Fibroblast of lung (primary cell): ENCODE results near the gene SRP19. TPM values are rescaled to one million over a fixed set of nuclear protein-coding genes. Genes with fewer than 3 reads are reported as not detected.

ENCODE experiments used
- DNase-seq, 2 donors: peaks; one replicate each; pipeline versions ENCODE4 v3.0.0 to v3.0.0-alpha.2; 2010; ENCODE audit warnings: low read depth in 2 of 2
- H2AFZ ChIP-seq: 2 replicates; pipeline ENCODE4 v1.5.1; 2012; ENCODE audit warnings: low read length, control low read depth, inconsistent platforms
- H3K27ac ChIP-seq: 2 replicates; pipeline ENCODE4 v1.5.1; 2011; ENCODE audit warnings: low read length, control low read depth; ENCODE audit not compliant: insufficient read depth
- H3K27me3 ChIP-seq: 2 replicates; pipeline ENCODE4 v1.5.1; 2011; ENCODE audit warnings: mild to moderate bottlenecking, low read length; ENCODE audit not compliant: control insufficient read depth, insufficient read depth
- H3K36me3 ChIP-seq: 2 replicates; pipeline ENCODE4 v1.5.1; 2011; ENCODE audit warnings: low read length; ENCODE audit not compliant: control insufficient read depth, insufficient read depth
- H3K4me1 ChIP-seq: 2 replicates; pipeline ENCODE4 v1.5.1; 2011; ENCODE audit warnings: low read length; ENCODE audit not compliant: control insufficient read depth, insufficient read depth; ENCODE audit errors: extremely low read depth
- H3K4me2 ChIP-seq: 2 replicates; pipeline ENCODE4 v1.5.1; 2011; ENCODE audit warnings: low read length, control low read depth; ENCODE audit not compliant: insufficient read depth; ENCODE audit errors: extremely low read depth
- H3K4me3 ChIP-seq, 4 experiments: fragments of 200-600 bp in 1 of 4; sonication (generic) in 1 of 4; replicated peaks in 1 of 4; 2 replicates each; pipeline ENCODE4 v1.5.1; 2011 to 2016; ENCODE audit warnings: low read length in 4 of 4, low read depth in 3 of 4, mild to moderate bottlenecking in 3 of 4, control low read depth in 2 of 4, inconsistent platforms in 1 of 4, mixed read lengths in 1 of 4; ENCODE audit not compliant: insufficient read depth in 1 of 4; ENCODE audit errors: control extremely low read depth in 1 of 4
- H3K79me2 ChIP-seq: 2 replicates; pipeline ENCODE4 v1.5.1; 2012; ENCODE audit warnings: mild to moderate bottlenecking, low read length, inconsistent platforms; ENCODE audit not compliant: control insufficient read depth, insufficient read depth
- H3K9ac ChIP-seq: 2 replicates; pipeline ENCODE4 v1.5.1; 2011; ENCODE audit warnings: mild to moderate bottlenecking, low read length, control low read depth; ENCODE audit not compliant: insufficient read depth
- H3K9me3 ChIP-seq: 2 replicates; pipeline ENCODE4 v1.5.1; 2012; ENCODE audit warnings: low read depth, low read length; ENCODE audit not compliant: control insufficient read depth, insufficient read depth
- H4K20me1 ChIP-seq: 2 replicates; pipeline ENCODE4 v1.5.1; 2011; ENCODE audit warnings: low read length; ENCODE audit not compliant: control insufficient read depth, insufficient read depth; ENCODE audit errors: extremely low read depth
- CTCF ChIP-seq, 2 donors: IDR thresholded peaks in 1 of 2; conservative IDR thresholded peaks in 1 of 2; 1 replicate in 1 of 2; 2 replicates in 1 of 2; pipeline ENCODE4 v1.5.1; 2011 to 2012; ENCODE audit warnings: low read length in 2 of 2, control low read depth in 1 of 2, inconsistent platforms in 1 of 2, low read depth in 1 of 2, mild to moderate bottlenecking in 1 of 2
- EZH2 ChIP-seq: IDR thresholded peaks from 2 replicates; pipeline ENCODE4 v1.5.1; 2012; ENCODE audit warnings: low read length, control low read depth, mild to moderate bottlenecking; ENCODE audit errors: missing control alignments
- polyA plus RNA-seq, 2 donors: library from polyadenylated mRNA; depleted of rRNA in 1 of 2; stranded (reverse) in 1 of 2; unstranded in 1 of 2; fragments of >200 nt; gene quantifications; 2 replicates each; pipeline ENCODE4 v1.2.1, GENCODE V29; 2011 to 2012; ENCODE audit warnings: missing spikeins in 1 of 2
- total RNA-seq: library from RNA; depleted of rRNA; stranded (reverse); fragments of >200 nt; gene quantifications from 2 replicates; pipeline ENCODE4 v1.2.1, GENCODE V29; 2014

SRP19 gene
- total and polyA plus RNA-seq, 2 donors (not counting 1 experiment from before 2014, with no cell fraction given), result 58.5 to 118 TPM

GRCh38 chr5:112917453-112917995, 56.4 kb downstream of the SRP19 start:
- H4K20me1 ChIP-seq, result no peaks in the 10 kb centered on the region
- H3K36me3 ChIP-seq, result peaks cover 6% of the 10 kb centered on the region
- peaks cover 15% of the 10 kb centered on the region for H3K4me1 ChIP-seq
- H3K9ac ChIP-seq, result no peak overlapping the region
- H3K27ac ChIP-seq, result no peak overlapping the region
- no peaks in the 10 kb centered on the region for H3K9me3 ChIP-seq
- H2AFZ ChIP-seq, result no peak overlapping the region
- peak; percentile 17 to 21 for DNase-seq
- no peaks in the 10 kb centered on the region for H3K27me3 ChIP-seq
- no peak overlapping the region for H3K4me3 ChIP-seq
- TF ChIP-seq EZH2, result no peak
- peak in 1 of 2 donors; percentile 21 for TF ChIP-seq CTCF (conservative IDR thresholded peaks at IDR 0.05 in 1 of 2, IDR thresholded peaks at IDR 0.05 in 1 of 2; ENCODE audit: low read depth in 1 of 2, low read length in 2 of 2)
- H3K79me2 ChIP-seq, result peaks cover 37% of the 10 kb centered on the region
- H3K4me2 ChIP-seq, result no peak overlapping the region

- no peak for TF ChIP-seq CTCF (conservative IDR thresholded peaks at IDR 0.05 in 1 of 2, IDR thresholded peaks at IDR 0.05 in 1 of 2; ENCODE audit: low read depth in 1 of 2, low read length in 2 of 2)
- no peak for TF ChIP-seq EZH2
- no peak overlapping the region for H3K4me2 ChIP-seq
- H3K4me3 ChIP-seq, result no peak overlapping the region
- H3K36me3 ChIP-seq, result peaks cover 6% of the 10 kb centered on the region
- no peaks in the 10 kb centered on the region for H4K20me1 ChIP-seq
- H2AFZ ChIP-seq, result no peak overlapping the region
- H3K4me1 ChIP-seq, result peaks cover 18% of the 10 kb centered on the region
- H3K9me3 ChIP-seq, result no peaks in the 10 kb centered on the region
- no peak overlapping the region for H3K9ac ChIP-seq
- no peaks in the 10 kb centered on the region for H3K27me3 ChIP-seq
- DNase-seq, result no peak
- H3K79me2 ChIP-seq, result peaks cover 33% of the 10 kb centered on the region
- H3K27ac ChIP-seq, result no peak overlapping the region
Measured at GRCh38 chr5:112918136-112918535, 57.0 kb downstream of the SRP19 start.

GRCh38 chr5:112918679-112919078, 57.6 kb downstream of the SRP19 start:
- Histone ChIP-seq H3K27me3 (no peaks in the 10 kb centered on the region), H3K27ac (no peak overlapping the region), H3K36me3 (peaks cover 6% of the 10 kb centered on the region), H2AFZ (no peak overlapping the region), H3K9ac (no peak overlapping the region), H3K9me3 (no peaks in the 10 kb centered on the region), H3K79me2 (peaks cover 31% of the 10 kb centered on the region), H4K20me1 (no peaks in the 10 kb centered on the region), H3K4me3 (no peak overlapping the region), H3K4me2 (no peak overlapping the region), H3K4me1 (peaks cover 16% of the 10 kb centered on the region)
- DNase-seq, result peak; percentile 8 to 24
- no peak for TF ChIP-seq CTCF (conservative IDR thresholded peaks at IDR 0.05 in 1 of 2, IDR thresholded peaks at IDR 0.05 in 1 of 2; ENCODE audit: low read depth in 1 of 2, low read length in 2 of 2)
- no peak for TF ChIP-seq EZH2

Other genes starting within 250 kb of the SRP19 start
- 43.7 and 69.9 TPM in 2 replicates for gene APC, start 123.4 kb upstream of the SRP19 start, total RNA-seq
- 22.9 and 23.6 TPM in 2 replicates for gene APC, start 123.4 kb upstream of the SRP19 start, polyA plus RNA-seq
- gene REEP5, start 60.9 kb downstream of the SRP19 start, total RNA-seq, result 54.7 and 56.8 TPM in 2 replicates
- 105 and 111 TPM in 2 replicates for gene REEP5, start 60.9 kb downstream of the SRP19 start, polyA plus RNA-seq
- gene DCP2, start 115.5 kb downstream of the SRP19 start, total RNA-seq, result 19.5 and 20.5 TPM in 2 replicates
- 7.9 and 8.9 TPM in 2 replicates for gene DCP2, start 115.5 kb downstream of the SRP19 start, polyA plus RNA-seq